Keratinocyte (primary cell): ENCODE results near the gene SLC5A2. TPM values are rescaled to one million over a fixed set of nuclear protein-coding genes. Genes with fewer than 3 reads are reported as not detected.

Experiments
- DNase-seq: peaks from one replicate; pipeline ENCODE4 v3.0.0-alpha.2; 2011; ENCODE audit warnings: low read depth, missing footprints, low spot score
- FAIRE-seq: peaks from 2 replicates; lab custom pipeline; 2011; peaks lifted over from hg19 to GRCh38; lab: Jason Lieb, UNC
- H2AFZ ChIP-seq: 2 replicates; pipeline ENCODE4 v1.6.0; 2012; ENCODE audit warnings: low read length, control low read depth, inconsistent platforms; ENCODE audit not compliant: control insufficient read depth
- H3K27ac ChIP-seq: 2 replicates; pipeline ENCODE4 v1.5.1; 2011; ENCODE audit warnings: low read length; ENCODE audit not compliant: control insufficient read depth, insufficient read depth
- H3K27me3 ChIP-seq: 3 replicates; pipeline ENCODE4 v1.6.0; 2011; ENCODE audit warnings: low read length; ENCODE audit not compliant: control insufficient read depth, insufficient read depth; ENCODE audit errors: extremely low read depth
- H3K36me3 ChIP-seq, 2 experiments: 2 replicates in 1 of 2; 3 replicates in 1 of 2; pipeline ENCODE4 v1.5.1; 2011; ENCODE audit warnings: low read length in 2 of 2, mild to moderate bottlenecking in 1 of 2; ENCODE audit not compliant: control insufficient read depth in 2 of 2, insufficient read depth in 2 of 2; ENCODE audit errors: extremely low read depth in 1 of 2
- H3K4me1 ChIP-seq: 3 replicates; pipeline ENCODE4 v1.5.1; 2011; ENCODE audit warnings: low read length; ENCODE audit not compliant: control insufficient read depth, insufficient read depth; ENCODE audit errors: extremely low read depth
- H3K4me2 ChIP-seq: 3 replicates; pipeline ENCODE4 v1.6.0; 2011; ENCODE audit warnings: low read depth, low read length; ENCODE audit not compliant: control insufficient read depth, insufficient read depth; ENCODE audit errors: extremely low read depth
- H3K4me3 ChIP-seq, 3 experiments: fragments of 200-600 bp in 1 of 3; sonication (generic) in 1 of 3; 2 replicates in 2 of 3; 3 replicates in 1 of 3; pipeline ENCODE4 v1.5.1; 2011 to 2016; ENCODE audit warnings: low read length in 3 of 3, mild to moderate bottlenecking in 3 of 3, control low read depth in 2 of 3, inconsistent platforms in 1 of 3, low read depth in 1 of 3, mixed read lengths in 1 of 3, mixed run types in 1 of 3, moderate library complexity in 1 of 3; ENCODE audit not compliant: control insufficient read depth in 2 of 3, insufficient read depth in 2 of 3; ENCODE audit errors: extremely low read depth in 1 of 3
- H3K79me2 ChIP-seq: 2 replicates; pipeline ENCODE4 v1.6.0; 2012; ENCODE audit warnings: low read length; ENCODE audit not compliant: control insufficient read depth, insufficient read depth
- H3K9ac ChIP-seq: 3 replicates; pipeline ENCODE4 v1.6.0; 2011; ENCODE audit warnings: low read length; ENCODE audit not compliant: control insufficient read depth, insufficient read depth; ENCODE audit errors: extremely low read depth
- H3K9me1 ChIP-seq: 3 replicates; pipeline ENCODE4 v1.6.0; 2011; ENCODE audit warnings: low read length; ENCODE audit not compliant: control insufficient read depth, insufficient read depth; ENCODE audit errors: extremely low read depth
- H3K9me3 ChIP-seq: 2 replicates; pipeline ENCODE4 v1.5.1; 2012; ENCODE audit warnings: low read depth, low read length; ENCODE audit not compliant: control insufficient read depth
- H4K20me1 ChIP-seq: 3 replicates; pipeline ENCODE4 v1.6.0; 2011; ENCODE audit warnings: low read length; ENCODE audit not compliant: control insufficient read depth, insufficient read depth; ENCODE audit errors: extremely low read depth
- CTCF ChIP-seq, 3 experiments: IDR thresholded peaks in 1 of 3; conservative IDR thresholded peaks in 1 of 3; optimal IDR thresholded peaks in 1 of 3; 2 replicates in 2 of 3; 3 replicates in 1 of 3; pipeline versions ENCODE3 to v1.5.1; 2011; ENCODE audit warnings: low read length in 3 of 3, mild to moderate bottlenecking in 3 of 3, moderate library complexity in 2 of 3, control low read depth in 1 of 3, inconsistent platforms in 1 of 3; ENCODE audit not compliant: insufficient read depth in 2 of 3; ENCODE audit errors: extremely low read depth in 1 of 3
- EZH2 ChIP-seq: IDR thresholded peaks from one replicate; pipeline ENCODE4 v1.6.1; 2012; ENCODE audit warnings: inconsistent platforms, mild to moderate bottlenecking, low read length, moderate library complexity
- dilution Hi-C: fragments of 300-500 bp; cut with MboI; formaldehyde crosslinking; loops from one replicate; pipeline ENCODE4 v1.7.0; 2020; ENCODE audit warnings: low sequenced_read_pairs; ENCODE audit not compliant: extremely low pct_ligation_motif_present
- polyA plus RNA-seq, 5 experiments: library from polyadenylated mRNA; depleted of rRNA in 3 of 5; stranded (reverse) in 3 of 5; stranded (forward) in 1 of 5; unstranded in 1 of 5; fragments of >200 nt; gene quantifications; 1 replicate in 1 of 5; 2 replicates in 3 of 5; 3 replicates in 1 of 5; pipeline versions ENCODE4 v1.2.1 to v1.2.3, GENCODE V29; 2011 to 2012; ENCODE audit warnings: missing spikeins in 2 of 5, low read depth in 1 of 5, low replicate concordance in 1 of 5

The SLC5A2 gene
- polyA plus RNA-seq, 1 donor (not counting 4 experiments of a cell fraction or from before 2014, with no cell fraction given), result not detected

GRCh38 chr16:31513884-31514283 lies 31.0 kb downstream of the SLC5A2 start:
- Histone ChIP-seq H3K4me1 (no peaks in the 10 kb centered on the region), H3K79me2 (no peaks in the 10 kb centered on the region), H3K4me3 (no peak overlapping the region), H3K27me3 (no peaks in the 10 kb centered on the region), H3K9me1 (no peaks in the 10 kb centered on the region), H3K9ac (no peak overlapping the region), H4K20me1 (no peaks in the 10 kb centered on the region), H3K27ac (no peak overlapping the region), H3K9me3 (no peaks in the 10 kb centered on the region), H3K4me2 (no peak overlapping the region), H3K36me3 (no peaks in the 10 kb centered on the region), H2AFZ (no peak overlapping the region)
- TF ChIP-seq EZH2 (no peak), CTCF (optimal IDR thresholded peaks at IDR 0.05 in 1 of 3, IDR thresholded peaks at IDR 0.05 in 1 of 3, conservative IDR thresholded peaks at IDR 0.05 in 1 of 3; ENCODE audit: extremely low read depth in 1 of 3, insufficient read depth in 2 of 3, low read length in 3 of 3) (no peak)
- dilution Hi-C loops, result no loop called here
- FAIRE-seq, result no peak
- no peak for DNase-seq

- H4K20me1 ChIP-seq, result no peaks in the 10 kb centered on the region
- no peak overlapping the region for H2AFZ ChIP-seq
- no peak for DNase-seq
- no peaks in the 10 kb centered on the region for H3K9me1 ChIP-seq
- dilution Hi-C loops, result no loop called here
- no peak for FAIRE-seq
- TF ChIP-seq CTCF (optimal IDR thresholded peaks at IDR 0.05 in 1 of 3, IDR thresholded peaks at IDR 0.05 in 1 of 3, conservative IDR thresholded peaks at IDR 0.05 in 1 of 3; ENCODE audit: extremely low read depth in 1 of 3, insufficient read depth in 2 of 3, low read length in 3 of 3) (no peak), EZH2 (no peak)
- H3K4me2 ChIP-seq, result no peak overlapping the region
- H3K9me3 ChIP-seq, result no peaks in the 10 kb centered on the region
- H3K4me1 ChIP-seq, result no peaks in the 10 kb centered on the region
- H3K79me2 ChIP-seq, result no peaks in the 10 kb centered on the region
- H3K4me3 ChIP-seq, result no peak overlapping the region
- no peaks in the 10 kb centered on the region for H3K36me3 ChIP-seq
- H3K9ac ChIP-seq, result no peak overlapping the region
- H3K27me3 ChIP-seq, result no peaks in the 10 kb centered on the region
- H3K27ac ChIP-seq, result no peak overlapping the region
These were observed 35.0 kb downstream of the SLC5A2 start for GRCh38 chr16:31517800-31518402.
